Vagina (tissue), 2 donors: ENCODE results near the gene NCOA5. TPM values are rescaled to one million over a fixed set of nuclear protein-coding genes. Genes with fewer than 3 reads are reported as not detected.
A peak's percentile ranks its signal among the peaks of the same experiment; 100 is the strongest.

Source experiments
- DNase-seq, 2 donors: peaks; one replicate each; pipeline ENCODE4 v3.0.0-alpha.2; 2017; ENCODE audit errors: extremely low spot score in 2 of 2
- H3K27ac ChIP-seq: fragments of 200-600 bp; sonication (generic); one replicate; pipeline ENCODE4 v1.5.1; 2019
- H3K27me3 ChIP-seq: fragments of 200-600 bp; sonication (generic); one replicate; pipeline ENCODE4 v1.5.1; 2019
- H3K36me3 ChIP-seq, 2 donors: fragments of 200-600 bp; sonication (generic); one replicate each; pipeline ENCODE4 v1.5.1; 2017 to 2019
- H3K4me1 ChIP-seq: fragments of 200-600 bp; sonication (generic); one replicate; pipeline ENCODE4 v1.5.1; 2019
- H3K4me3 ChIP-seq, 2 donors: fragments of 200-600 bp; sonication (generic); 1 replicate in 1 of 2; 2 replicates in 1 of 2; pipeline ENCODE4 v1.5.1; 2016 to 2019
- H3K9me3 ChIP-seq: fragments of 200-600 bp; sonication (generic); one replicate; pipeline ENCODE4 v1.5.1; 2019
- CTCF ChIP-seq, 3 experiments: fragments of 450-650 bp in 2 of 3; fragments of 200-600 bp in 1 of 3; sonication (generic) in 1 of 3; IDR thresholded peaks; one replicate each; pipeline ENCODE4 v1.5.1; 2017 to 2019; ENCODE audit warnings: antibody characterized with exemption in 3 of 3, mild to moderate bottlenecking in 2 of 3, moderate library complexity in 2 of 3
- POLR2A ChIP-seq, 2 donors: fragments of 450-650 bp; IDR thresholded peaks; one replicate each; pipeline ENCODE4 v1.6.1; 2017; ENCODE audit warnings: antibody characterized with exemption in 2 of 2, mild to moderate bottlenecking in 2 of 2, moderate library complexity in 2 of 2
- POLR2AphosphoS5 ChIP-seq, 2 donors: sonication (generic); formaldehyde crosslinking; IDR thresholded peaks; one replicate each; pipeline ENCODE4 v1.9.0; 2017; ENCODE audit warnings: antibody characterized with exemption in 2 of 2, mild to moderate bottlenecking in 2 of 2, low read depth in 1 of 2; ENCODE audit not compliant: insufficient read depth in 1 of 2
- intact Hi-C: fragments of 100-400 bp; cut with DNase I; formaldehyde crosslinking; loops from one replicate; pipeline ENCODE4 v1.15.1; 2023
- total RNA-seq: library from RNA; depleted of rRNA; stranded (reverse); fragments of >200 nt; gene quantifications from one replicate; pipeline ENCODE4 v1.2.3, GENCODE V29; 2016

NCOA5 gene
- total RNA-seq, 1 donor from 2014 or later, result 33.9 TPM

GRCh38 chr20:46062621-46063020 is 27.1 kb downstream of the NCOA5 start:
- TF ChIP-seq CTCF (IDR thresholded peaks at IDR 0.05), result no peak
- no peak for TF ChIP-seq POLR2A (IDR thresholded peaks at IDR 0.05)
- no peak for TF ChIP-seq POLR2AphosphoS5 (IDR thresholded peaks at IDR 0.05; ENCODE audit: insufficient read depth in 1 of 2, low read depth in 1 of 2)
- H3K4me1 ChIP-seq, result peaks cover 23% of the 10 kb centered on the region
- no peaks in the 10 kb centered on the region for H3K27me3 ChIP-seq
- no peak overlapping the region for H3K27ac ChIP-seq
- peaks cover 0 to 65% of the 10 kb centered on the region in 2 donors for H3K36me3 ChIP-seq
- H3K4me3 ChIP-seq, result no peak overlapping the region
- no peak for DNase-seq
- H3K9me3 ChIP-seq, result no peaks in the 10 kb centered on the region
- intact Hi-C loops, result no loop called here

- intact Hi-C loops, result no loop called here
- peak in 1 of 2 donors; percentile 79 for DNase-seq
- peaks cover 0 to 61% of the 10 kb centered on the region in 2 donors for H3K36me3 ChIP-seq
- no peaks in the 10 kb centered on the region for H3K9me3 ChIP-seq
- H3K27ac ChIP-seq, result no peak overlapping the region
- no peak overlapping the region for H3K4me3 ChIP-seq
- peaks cover 28% of the 10 kb centered on the region for H3K4me1 ChIP-seq
- TF ChIP-seq POLR2A (IDR thresholded peaks at IDR 0.05) (no peak), CTCF (IDR thresholded peaks at IDR 0.05) (no peak), POLR2AphosphoS5 (IDR thresholded peaks at IDR 0.05; ENCODE audit: insufficient read depth in 1 of 2, low read depth in 1 of 2) (no peak)
- no peaks in the 10 kb centered on the region for H3K27me3 ChIP-seq
Observed at GRCh38 chr20:46062151-46062550, 27.6 kb downstream of the NCOA5 start.

GRCh38 chr20:46060975-46061374 is 28.8 kb downstream of the NCOA5 start:
- Histone ChIP-seq H3K27me3 (no peaks in the 10 kb centered on the region), H3K9me3 (no peaks in the 10 kb centered on the region), H3K4me3 (no peak overlapping the region), H3K36me3 (peaks cover 0 to 49% of the 10 kb centered on the region in 2 donors), H3K27ac (no peak overlapping the region), H3K4me1 (peaks cover 30% of the 10 kb centered on the region)
- peak in 1 of 2 donors; percentile 40 for DNase-seq
- TF ChIP-seq CTCF (IDR thresholded peaks at IDR 0.05) (no peak), POLR2AphosphoS5 (IDR thresholded peaks at IDR 0.05; ENCODE audit: insufficient read depth in 1 of 2, low read depth in 1 of 2) (no peak), POLR2A (IDR thresholded peaks at IDR 0.05) (no peak)
- intact Hi-C loops, result no loop called here

- H3K4me3 ChIP-seq, result no peak overlapping the region
- H3K9me3 ChIP-seq, result no peaks in the 10 kb centered on the region
- TF ChIP-seq POLR2A (IDR thresholded peaks at IDR 0.05) (no peak), CTCF (IDR thresholded peaks at IDR 0.05) (no peak), POLR2AphosphoS5 (IDR thresholded peaks at IDR 0.05; ENCODE audit: insufficient read depth in 1 of 2, low read depth in 1 of 2) (no peak)
- H3K36me3 ChIP-seq, result peaks cover 0 to 43% of the 10 kb centered on the region in 2 donors
- H3K27me3 ChIP-seq, result no peaks in the 10 kb centered on the region
- intact Hi-C loops, result no loop called here
- H3K27ac ChIP-seq, result no peak overlapping the region
- peak in 1 of 2 donors; percentile 70 for DNase-seq
- H3K4me1 ChIP-seq, result peaks cover 30% of the 10 kb centered on the region
Observed at GRCh38 chr20:46060301-46060881, 29.4 kb downstream of the NCOA5 start.

GRCh38 chr20:46058599-46059281 is 31.0 kb downstream of the NCOA5 start:
- Histone ChIP-seq H3K4me3 (peak overlapping the region; percentile 5 to 15), H3K4me1 (peaks cover 30% of the 10 kb centered on the region), H3K9me3 (no peaks in the 10 kb centered on the region), H3K36me3 (peaks cover 0 to 27% of the 10 kb centered on the region in 2 donors), H3K27me3 (no peaks in the 10 kb centered on the region), H3K27ac (no peak overlapping the region)
- DNase-seq, result peak; percentile 65 to 77
- intact Hi-C loops, result no loop called here
- TF ChIP-seq CTCF (IDR thresholded peaks at IDR 0.05) (no peak), POLR2AphosphoS5 (IDR thresholded peaks at IDR 0.05; ENCODE audit: insufficient read depth in 1 of 2, low read depth in 1 of 2) (no peak), POLR2A (IDR thresholded peaks at IDR 0.05) (no peak)
